Measurements from ENCODE around the gene UBR1. TPM values are rescaled to one million over a fixed set of nuclear protein-coding genes. Genes with fewer than 3 reads are reported as not detected.

The UBR1 gene
- total RNA-seq, 1 donor from 2014 or later: 19.5 TPM

Other genes starting within 250 kb of the UBR1 start
- gene TTBK2, start 185.3 kb downstream of the UBR1 start, total RNA-seq: 22.4 TPM
- gene TMEM62, start 27.5 kb upstream of the UBR1 start, total RNA-seq: 9.4 TPM
- 47.7 TPM for gene CCNDBP1, start 79.4 kb upstream of the UBR1 start, total RNA-seq
- 0.24 TPM for gene EPB42, start 115.0 kb upstream of the UBR1 start, total RNA-seq
- gene TGM5, start 160.9 kb upstream of the UBR1 start, total RNA-seq: not detected
- gene TGM7, start 196.2 kb upstream of the UBR1 start, total RNA-seq: not detected
- 4.8 TPM for gene LCMT2, start 224.5 kb upstream of the UBR1 start, total RNA-seq